Renal cortical epithelial cell (primary cell): ENCODE results near the gene AKR1C4. TPM values are rescaled to one million over a fixed set of nuclear protein-coding genes. Genes with fewer than 3 reads are reported as not detected.
A peak's percentile ranks its signal among the peaks of the same experiment; 100 is the strongest.
"Not testable (repeated sequence)": the region's sequence is repeated elsewhere in the genome, so short reads cannot be mapped to it uniquely, and the experiment has no call there.

Source experiments
- DNase-seq: peaks from one replicate; pipeline ENCODE4 v3.0.0-alpha.2; 2011; ENCODE audit warnings: low read depth
- total RNA-seq: library from RNA; depleted of rRNA; stranded (reverse); fragments of >200 nt; gene quantifications from 2 replicates; pipeline ENCODE4 v1.2.3, GENCODE V29; 2014

AKR1C4 gene
- not detected in 2 replicates for total RNA-seq

- peak; percentile 45 for DNase-seq
Observed at GRCh38 chr10:5196702-5197113, at the start of gene AKR1C4. TSS of gene AKR1C4 (plus strand) at chr10:5196837. CDS start at chr10:5196868, 31 bp downstream.

DNA sequence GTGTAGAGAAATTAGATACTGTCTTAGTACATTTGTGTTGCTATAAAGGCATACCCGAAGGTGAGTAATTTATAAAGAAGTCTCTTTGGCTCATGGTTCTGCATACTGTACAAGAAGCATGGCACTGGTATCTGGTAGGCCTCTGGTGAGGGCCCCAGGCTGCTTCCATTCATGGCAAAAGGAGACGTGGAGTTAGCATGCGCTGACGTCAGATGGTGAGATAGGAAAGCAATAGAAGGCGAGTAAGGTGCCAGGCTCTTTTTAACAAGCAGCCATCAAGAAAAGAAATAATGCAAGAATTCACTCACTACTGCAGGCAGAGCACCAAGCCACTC is 49.8 kb upstream of the AKR1C4 start:
- DNase-seq: no peak

DNA sequence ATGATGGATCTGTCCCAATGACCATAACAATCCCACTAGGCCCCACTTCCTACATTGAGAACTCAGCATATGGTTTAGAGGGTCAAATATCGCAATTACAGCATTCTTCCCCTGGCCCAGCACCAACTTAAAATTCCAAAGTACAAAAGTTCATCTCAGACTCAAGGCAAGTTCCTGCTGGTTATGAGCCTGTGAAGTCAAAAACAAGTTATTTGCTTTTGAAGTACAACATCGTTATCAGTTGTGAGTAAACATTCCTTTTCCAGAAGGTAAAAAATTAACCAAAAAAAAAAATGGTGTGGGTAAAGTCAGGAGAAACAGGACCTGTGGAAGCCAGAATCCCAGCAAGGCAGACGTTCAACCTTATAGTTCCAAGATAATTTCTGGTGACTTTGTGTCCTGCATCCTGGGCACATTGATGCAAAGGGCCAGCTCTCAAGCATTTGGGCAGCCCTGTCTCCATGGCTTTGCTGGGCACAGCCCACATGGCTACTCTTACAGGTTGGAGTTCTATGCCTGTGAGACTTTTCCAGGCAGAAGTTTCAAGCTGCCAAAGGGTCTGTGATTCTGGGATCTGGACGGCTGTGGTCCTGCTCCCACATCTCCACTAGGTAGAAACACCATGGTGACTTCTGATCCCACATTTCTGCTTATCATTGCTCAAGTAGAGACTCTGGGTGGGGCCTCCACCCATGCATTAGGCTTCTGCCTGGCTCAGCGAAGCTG is 49.2 kb upstream of the AKR1C4 start:
- DNase-seq: peak; percentile 72

DNA sequence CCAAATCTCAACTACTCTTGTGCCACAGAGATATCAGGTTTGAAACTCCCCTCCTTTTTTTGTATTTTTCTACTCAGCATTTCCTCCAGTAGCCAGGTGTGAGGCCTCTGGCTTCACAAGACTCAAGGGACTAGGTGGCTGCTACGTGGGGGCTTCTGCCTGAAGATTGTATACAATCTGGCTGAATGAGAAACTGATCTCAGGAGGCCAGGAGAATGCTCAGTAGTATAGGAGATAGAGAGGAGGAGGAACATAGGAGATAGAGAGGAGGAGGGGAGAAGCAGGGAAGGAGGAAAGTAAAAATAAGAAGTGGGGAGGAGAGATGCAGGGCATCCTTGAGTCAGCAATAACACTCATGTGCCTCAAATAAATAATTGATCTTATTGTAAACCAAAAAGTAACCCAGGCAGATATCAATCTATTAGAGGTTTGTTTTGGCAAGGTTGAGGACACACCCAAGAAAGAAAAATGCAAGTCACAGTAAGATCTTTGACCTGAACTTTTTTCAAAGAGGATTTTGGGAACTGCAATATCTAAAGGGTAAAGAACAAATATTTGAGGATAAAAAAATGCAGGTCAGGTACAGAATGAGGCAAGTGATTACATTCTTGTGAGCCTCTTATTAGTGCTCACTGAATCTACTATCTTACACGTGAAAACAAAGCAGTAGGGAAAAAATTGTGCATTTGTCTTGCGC is 48.5 kb upstream of the AKR1C4 start:
- DNase-seq: no peak

- DNase-seq: no peak
Observed at GRCh38 chr10:5148678-5149032, 48.0 kb upstream of the AKR1C4 start.

DNA sequence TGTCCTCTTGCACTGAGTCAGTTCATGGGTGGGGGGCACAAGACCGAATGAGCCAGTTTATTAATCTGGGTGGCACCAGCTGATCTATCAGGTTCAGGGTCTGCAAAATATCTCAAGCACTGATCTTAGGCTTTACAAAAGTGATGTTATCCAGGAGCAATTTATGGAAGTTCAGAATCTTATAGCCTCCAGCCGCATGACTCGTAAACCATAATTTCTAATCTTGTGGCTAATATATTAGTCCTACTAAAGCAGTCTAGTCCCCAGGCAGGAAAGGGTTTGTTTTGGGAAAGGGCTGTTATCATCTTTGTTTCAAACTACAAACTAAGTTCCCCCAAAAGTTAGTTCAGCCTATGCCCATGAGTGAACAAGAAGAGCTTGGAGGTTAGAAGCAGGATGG is 45.6 kb upstream of the AKR1C4 start:
- DNase-seq: no peak

GRCh38 chr10:5155951-5156350 is 40.7 kb upstream of the AKR1C4 start:
- no peak for DNase-seq

DNA sequence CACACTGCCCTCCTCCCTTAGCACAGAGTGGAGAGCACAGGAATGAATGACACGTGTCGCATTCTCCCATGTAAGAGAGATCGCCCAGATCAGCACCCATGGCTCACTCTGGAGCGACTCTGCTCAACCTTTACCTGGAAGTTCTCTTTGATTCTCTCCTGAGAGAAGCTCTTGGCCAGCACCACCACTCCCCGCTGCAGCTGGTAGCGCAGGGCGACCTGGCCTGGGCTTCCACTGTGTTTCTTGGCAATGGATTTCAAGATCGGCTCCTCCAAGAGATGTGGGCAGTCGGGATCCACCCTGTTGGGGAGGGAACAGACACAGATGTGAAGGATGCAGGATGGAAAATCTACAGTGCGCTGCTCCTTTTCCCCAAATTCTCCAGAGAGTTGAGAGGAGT is 39.1 kb upstream of the AKR1C4 start:
- no peak for DNase-seq

DNA sequence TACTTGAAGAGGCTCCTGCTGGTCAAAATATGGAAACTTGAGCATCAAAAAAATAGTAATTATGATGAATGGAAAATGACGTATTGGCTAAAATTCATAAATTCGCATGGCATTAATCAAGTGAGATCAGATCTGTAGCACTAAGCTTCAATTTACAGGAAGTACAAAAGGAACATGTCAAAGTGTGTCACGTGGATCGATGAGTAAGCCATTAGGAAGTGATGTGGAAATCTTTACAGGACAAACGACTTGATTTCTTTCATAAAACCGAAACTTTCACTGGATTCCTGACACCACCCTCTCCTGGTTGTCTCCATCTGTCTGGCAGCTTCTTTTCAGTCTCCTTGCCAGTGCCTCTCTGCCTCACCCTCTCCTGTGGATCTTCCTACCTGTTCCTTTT is 37.5 kb upstream of the AKR1C4 start:
- peak; percentile 5 for DNase-seq

DNA sequence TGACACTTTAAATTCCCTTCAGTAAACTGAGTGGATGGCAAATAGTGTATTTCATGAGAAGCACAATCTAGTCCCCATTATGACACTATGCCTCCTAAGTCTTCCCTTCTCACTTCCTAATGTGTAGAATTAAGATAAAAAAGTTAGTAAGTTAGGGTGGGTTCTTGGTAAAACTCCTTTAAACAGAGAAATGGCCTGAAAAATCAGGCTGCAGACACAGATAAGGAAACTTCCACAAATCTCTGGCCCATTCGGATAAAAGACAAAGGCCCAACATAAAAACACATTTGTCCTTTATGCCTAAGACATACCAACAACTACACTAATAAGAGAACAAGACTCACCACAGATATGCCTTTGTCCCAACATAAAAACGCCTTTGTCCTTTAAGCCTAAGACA is 33.1 kb upstream of the AKR1C4 start:
- no peak for DNase-seq

DNA sequence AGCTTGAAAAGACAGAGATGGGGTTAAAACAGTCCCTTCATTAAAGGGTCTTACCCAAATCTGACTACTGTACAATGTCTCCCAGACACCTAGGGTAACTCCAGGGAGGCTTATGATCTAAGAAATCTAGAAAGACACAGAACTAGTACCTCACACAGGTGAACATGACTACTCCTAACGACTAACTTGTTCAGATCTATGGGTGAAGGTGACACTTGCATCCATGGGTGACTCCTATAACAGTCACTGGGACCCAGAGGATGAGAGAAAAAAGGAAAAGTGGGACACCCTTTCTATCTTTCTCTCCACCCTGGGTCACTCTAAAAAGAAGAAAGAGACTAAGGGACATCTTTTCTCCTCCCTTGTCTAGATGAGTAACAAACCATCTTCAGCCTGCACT is 30.9 kb upstream of the AKR1C4 start:
- no peak for DNase-seq

GRCh38 chr10:5168897-5169420 is 27.7 kb upstream of the AKR1C4 start:
- no peak for DNase-seq

GRCh38 chr10:5175581-5175980 is 21.1 kb upstream of the AKR1C4 start:
- DNase-seq: not testable (repeated sequence)

DNA sequence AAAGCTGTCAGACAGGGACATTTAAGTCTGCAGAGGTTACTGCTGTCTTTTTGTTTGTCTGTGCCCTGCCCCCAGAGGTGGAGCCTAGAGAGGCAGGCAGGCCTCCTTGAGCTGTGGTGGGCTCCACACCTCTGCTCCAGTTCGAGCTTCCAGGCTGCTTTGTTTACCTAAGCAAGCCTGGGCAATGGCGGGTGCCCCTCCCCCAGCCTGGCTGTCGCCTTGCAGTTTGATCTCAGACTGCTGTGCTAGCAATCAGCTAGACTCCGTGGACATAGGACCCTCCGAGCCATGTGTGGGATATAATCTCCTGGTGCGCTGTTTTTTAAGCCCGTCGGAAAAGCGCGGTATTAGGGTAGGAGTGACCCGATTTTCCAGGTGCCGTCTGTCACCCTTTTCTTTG is 16.1 kb upstream of the AKR1C4 start:
- not testable (repeated sequence) for DNase-seq

DNA sequence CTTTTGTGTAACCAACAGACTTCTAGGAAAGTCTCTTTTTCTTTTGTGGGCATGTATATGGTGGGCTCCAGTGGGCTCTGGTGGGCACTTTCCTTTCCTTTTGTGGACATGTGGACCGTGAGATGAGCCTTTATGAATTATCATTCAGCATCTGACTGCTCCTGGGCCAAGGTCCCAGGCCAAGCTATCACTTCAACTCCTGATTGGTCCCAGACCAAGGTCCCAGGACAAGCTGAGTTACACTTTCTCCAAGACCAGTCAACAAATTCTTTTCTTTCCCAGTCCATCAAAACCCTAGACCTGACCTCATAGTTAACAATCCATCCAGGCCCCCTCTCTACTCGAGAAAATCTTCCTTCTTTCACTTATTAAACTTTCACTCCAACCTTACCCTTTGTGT is 12.7 kb upstream of the AKR1C4 start:
- no peak for DNase-seq

DNA sequence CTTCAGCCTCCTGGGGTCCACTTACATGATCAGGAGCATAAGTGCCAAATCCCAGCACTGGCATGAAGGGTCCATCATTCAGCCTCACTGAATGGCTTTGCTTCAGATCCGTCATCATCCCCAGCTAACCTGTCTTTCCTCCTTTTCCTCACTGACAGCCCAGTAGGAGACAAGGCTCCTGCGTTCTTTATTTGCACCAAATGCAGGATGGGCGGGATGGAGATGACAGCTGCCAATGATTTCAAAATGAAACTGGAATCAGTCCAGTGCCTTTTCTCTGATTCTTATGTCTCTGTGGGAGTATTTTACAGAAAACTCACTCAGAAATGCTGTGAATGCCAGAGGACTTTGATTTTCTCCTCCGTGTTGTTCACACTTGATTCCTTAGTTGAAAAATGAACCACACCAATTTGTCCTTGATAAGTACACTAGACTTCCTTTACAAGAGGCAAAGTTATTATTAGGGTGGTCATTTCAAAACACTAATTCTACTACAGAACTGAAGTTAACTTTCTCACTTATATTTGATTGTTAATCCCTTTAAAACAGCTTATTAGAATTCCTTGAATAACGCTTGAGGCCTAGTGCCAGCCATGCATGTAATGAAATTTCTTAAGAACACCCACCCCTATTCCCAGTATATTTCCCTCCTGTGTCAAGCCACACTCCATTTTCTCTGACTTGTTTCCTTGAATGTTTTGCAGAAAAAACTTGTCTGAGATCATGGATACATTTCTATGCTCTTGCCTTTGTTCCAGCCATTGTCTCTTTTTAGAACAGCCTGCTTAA is 11.5 kb upstream of the AKR1C4 start, which contains the start of gene AKR1C8:
TSS of gene AKR1C8 (minus strand) at position 164 of the 789 bp plus-strand sequence. CDS start at position 118, 46 bp downstream.
- peak; percentile 63 for DNase-seq

- DNase-seq: no peak
Observed at GRCh38 chr10:5187867-5188266, 8.8 kb upstream of the AKR1C4 start.

DNA sequence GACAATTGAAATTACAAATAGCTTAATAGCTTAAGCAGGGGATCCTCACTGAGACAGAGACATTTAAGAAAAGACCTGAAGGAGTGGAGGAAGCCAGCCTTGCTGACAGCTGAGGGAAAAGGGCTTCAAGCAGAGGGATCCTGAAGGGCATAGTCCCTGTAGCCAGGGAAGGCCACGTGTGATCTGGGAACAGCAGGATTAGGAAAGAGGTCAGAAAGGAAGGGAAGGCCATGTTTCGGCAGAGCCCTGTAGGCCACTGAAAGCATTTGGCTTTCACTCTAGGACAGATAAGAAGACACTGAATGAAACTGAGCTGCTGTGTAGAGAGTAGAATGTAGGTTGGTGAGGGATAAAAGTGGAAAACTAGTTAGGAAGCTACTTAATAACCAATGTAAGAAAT is 8.3 kb upstream of the AKR1C4 start:
- no peak for DNase-seq

GRCh38 chr10:5194431-5194830 is 2.2 kb upstream of the AKR1C4 start:
- no peak for DNase-seq

- DNase-seq: peak; percentile 66
Observed at GRCh38 chr10:5195727-5196374, 786 bp upstream of the AKR1C4 start.

DNA sequence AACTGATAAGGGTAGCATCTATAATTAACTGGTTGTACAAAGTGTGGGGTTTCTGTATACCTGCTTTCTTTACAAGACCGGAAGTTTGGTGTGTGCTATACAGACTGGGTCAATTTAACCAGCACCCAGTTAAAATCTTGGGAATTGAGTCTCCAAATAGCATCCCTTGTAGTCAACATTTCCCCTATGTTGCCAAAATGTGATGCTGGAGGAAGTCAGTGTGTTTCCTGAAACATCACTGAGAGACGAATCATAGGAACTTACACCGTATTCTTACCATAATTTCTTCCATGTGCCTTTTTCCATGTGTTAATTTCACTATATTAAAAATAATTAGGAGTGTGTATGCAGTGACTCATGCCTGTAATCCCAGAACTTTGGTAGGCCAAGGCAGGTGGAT is 1.7 kb downstream of the AKR1C4 start:
- DNase-seq: no peak

DNA sequence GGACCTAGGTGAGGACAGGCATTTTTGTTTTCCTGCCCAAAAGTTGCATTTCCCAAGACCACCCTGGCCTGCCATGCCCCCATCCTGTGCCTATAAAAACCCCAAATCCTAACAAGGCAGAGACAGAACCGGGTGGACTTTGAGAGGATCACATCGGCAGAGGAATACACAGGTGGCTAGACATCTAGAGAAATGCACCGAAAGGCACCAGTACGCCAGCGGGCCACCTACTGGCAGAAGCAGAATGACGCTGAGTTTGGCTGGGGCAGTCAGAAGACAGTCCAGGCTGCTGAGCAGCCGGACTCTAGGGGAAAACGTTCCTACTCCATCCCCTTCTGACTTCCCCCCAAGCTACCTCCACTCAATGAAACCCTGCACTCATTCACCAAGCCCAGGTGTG is 2.8 kb downstream of the AKR1C4 start:
- no peak for DNase-seq
